ENCODE results near the gene SH3BP2.

The SH3BP2 gene

DNA sequence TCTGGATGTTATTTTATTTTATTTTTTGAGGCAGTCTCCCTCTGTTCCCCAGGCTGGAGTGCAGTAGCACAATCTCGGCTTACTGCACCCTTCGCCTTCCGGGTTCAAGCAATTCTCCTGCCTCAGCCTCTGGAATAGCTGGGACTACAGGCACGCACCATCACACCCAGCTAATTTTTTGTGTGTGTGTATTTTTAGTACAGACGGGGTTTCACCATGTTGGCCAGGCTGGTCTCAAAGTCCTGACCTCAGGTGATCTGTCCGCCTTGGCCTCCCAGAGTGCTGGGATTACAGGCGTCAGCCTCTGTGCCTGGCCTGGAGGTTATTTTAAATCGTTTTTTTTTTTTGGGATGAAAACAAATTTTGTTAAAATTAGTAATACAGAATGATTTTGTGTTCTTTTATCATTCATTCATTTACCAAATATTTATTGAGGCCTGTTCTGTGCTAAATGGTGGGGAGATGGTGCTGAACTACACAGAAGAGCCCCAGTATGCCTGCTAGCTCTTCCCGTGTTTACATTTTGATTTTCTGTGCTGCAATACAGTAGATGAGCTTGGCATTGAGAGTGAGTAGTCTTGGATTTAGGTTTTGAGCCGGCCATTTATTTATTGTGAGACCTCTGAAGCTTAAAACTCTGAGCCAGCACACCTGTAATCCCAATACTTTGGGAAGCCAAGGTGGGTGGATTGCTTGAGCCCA, 73.4 kb downstream of the SH3BP2 start:
- Histone ChIP-seq H3K4me3 (ENCODE audit: low read depth in 1 of 5, low read length in 5 of 5) (no peak overlapping the region), H3K9ac (ENCODE audit: low read length in 5 of 5) (no peak overlapping the region), H3K9me3 (ENCODE audit: control insufficient read depth in 5 of 5, low read length in 5 of 5) (no peaks in the 10 kb centered on the region), H3K27me3 (ENCODE audit: control insufficient read depth in 5 of 5, insufficient read depth in 4 of 5, low read length in 5 of 5) (no peaks in the 10 kb centered on the region), H3K4me1 (ENCODE audit: control insufficient read depth in 5 of 5, insufficient read depth in 5 of 5, low read length in 5 of 5) (peaks cover 17 to 78% (median 71%) of the 10 kb centered on the region in 5 donors), H3K36me3 (ENCODE audit: control insufficient read depth in 5 of 5, insufficient read depth in 5 of 5, low read length in 5 of 5) (no peaks in the 10 kb centered on the region), H3K27ac (ENCODE audit: low read depth, low read length) (no peak overlapping the region)

DNA sequence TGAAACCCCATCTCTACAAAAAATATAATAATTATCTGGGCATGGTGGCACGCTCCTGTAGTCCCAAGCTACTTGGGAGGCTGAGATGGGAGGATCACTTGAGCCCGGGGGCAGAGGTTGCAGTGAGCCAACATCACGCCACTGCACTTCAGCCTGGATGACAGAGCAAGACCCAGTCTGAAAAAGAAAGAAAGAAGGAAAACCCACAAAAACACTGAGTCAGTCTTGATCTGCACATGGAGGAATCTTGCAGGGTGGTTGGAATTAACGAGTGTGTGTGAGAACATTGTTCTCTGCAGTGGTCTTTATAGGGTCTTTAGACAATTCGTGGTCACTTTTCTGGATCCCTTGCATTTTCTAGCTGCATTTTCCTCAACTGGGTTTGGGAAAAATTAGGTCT, 74.0 kb downstream of the SH3BP2 start:
- H3K9ac ChIP-seq (ENCODE audit: low read length in 5 of 5), result no peak overlapping the region
- H3K27me3 ChIP-seq (ENCODE audit: control insufficient read depth in 5 of 5, insufficient read depth in 4 of 5, low read length in 5 of 5), result no peaks in the 10 kb centered on the region
- peaks cover 17 to 77% (median 65%) of the 10 kb centered on the region in 5 donors for H3K4me1 ChIP-seq (ENCODE audit: control insufficient read depth in 5 of 5, insufficient read depth in 5 of 5, low read length in 5 of 5)
- H3K27ac ChIP-seq (ENCODE audit: low read depth, low read length), result no peak overlapping the region
- no peaks in the 10 kb centered on the region for H3K36me3 ChIP-seq (ENCODE audit: control insufficient read depth in 5 of 5, insufficient read depth in 5 of 5, low read length in 5 of 5)
- no peak overlapping the region for H3K4me3 ChIP-seq (ENCODE audit: low read depth in 1 of 5, low read length in 5 of 5)
- H3K9me3 ChIP-seq (ENCODE audit: control insufficient read depth in 5 of 5, low read length in 5 of 5), result no peaks in the 10 kb centered on the region

DNA sequence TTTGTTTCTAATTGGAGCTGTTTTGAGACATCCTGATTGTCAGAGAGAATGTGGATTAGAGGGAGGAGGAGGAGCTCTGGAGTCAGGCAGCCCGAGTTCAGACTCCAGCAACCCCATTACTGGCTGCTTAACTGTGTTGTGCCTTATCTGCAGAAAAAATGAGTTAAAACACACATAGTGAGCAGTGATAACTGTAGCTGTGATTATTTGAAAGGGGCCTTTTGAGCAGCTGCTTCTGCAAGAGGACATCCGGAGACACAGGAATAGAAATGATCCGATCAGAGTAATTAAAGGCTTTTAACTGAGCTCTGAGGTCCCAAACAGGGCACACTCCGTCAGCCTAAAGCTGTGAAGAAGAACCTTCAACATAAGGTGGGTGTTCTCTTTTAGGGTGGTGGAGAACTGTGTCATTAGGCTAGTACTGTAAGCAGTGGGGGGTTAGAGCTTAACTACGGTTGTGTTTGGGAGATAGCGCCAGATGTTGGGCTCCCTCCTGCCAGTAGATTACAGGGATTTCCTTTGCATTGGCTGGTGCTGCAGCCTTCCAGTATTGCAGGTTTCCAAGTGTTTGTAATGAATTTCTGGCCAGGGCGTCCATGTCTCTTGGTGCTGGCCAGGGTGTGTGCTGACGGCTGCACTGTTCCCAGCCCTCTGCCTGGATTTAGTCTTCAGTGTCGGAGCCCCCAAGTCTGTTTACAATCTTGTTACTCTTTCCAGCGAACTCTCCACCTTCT, 75.0 kb downstream of the SH3BP2 start:
- peak overlapping the region in 4 of 5 donors; percentile 45 to 55 (median 50) for H3K4me3 ChIP-seq (ENCODE audit: low read depth in 1 of 5, low read length in 5 of 5)
- H3K9ac ChIP-seq (ENCODE audit: low read length in 5 of 5), result peak overlapping the region in 4 of 5 donors; percentile 9 to 63 (median 29)
- no peaks in the 10 kb centered on the region for H3K27me3 ChIP-seq (ENCODE audit: control insufficient read depth in 5 of 5, insufficient read depth in 4 of 5, low read length in 5 of 5)
- H3K9me3 ChIP-seq (ENCODE audit: control insufficient read depth in 5 of 5, low read length in 5 of 5), result no peaks in the 10 kb centered on the region
- peaks cover 10 to 69% (median 55%) of the 10 kb centered on the region in 5 donors for H3K4me1 ChIP-seq (ENCODE audit: control insufficient read depth in 5 of 5, insufficient read depth in 5 of 5, low read length in 5 of 5)
- H3K36me3 ChIP-seq (ENCODE audit: control insufficient read depth in 5 of 5, insufficient read depth in 5 of 5, low read length in 5 of 5), result no peaks in the 10 kb centered on the region
- peak overlapping the region; percentile 48 for H3K27ac ChIP-seq (ENCODE audit: low read depth, low read length)

DNA sequence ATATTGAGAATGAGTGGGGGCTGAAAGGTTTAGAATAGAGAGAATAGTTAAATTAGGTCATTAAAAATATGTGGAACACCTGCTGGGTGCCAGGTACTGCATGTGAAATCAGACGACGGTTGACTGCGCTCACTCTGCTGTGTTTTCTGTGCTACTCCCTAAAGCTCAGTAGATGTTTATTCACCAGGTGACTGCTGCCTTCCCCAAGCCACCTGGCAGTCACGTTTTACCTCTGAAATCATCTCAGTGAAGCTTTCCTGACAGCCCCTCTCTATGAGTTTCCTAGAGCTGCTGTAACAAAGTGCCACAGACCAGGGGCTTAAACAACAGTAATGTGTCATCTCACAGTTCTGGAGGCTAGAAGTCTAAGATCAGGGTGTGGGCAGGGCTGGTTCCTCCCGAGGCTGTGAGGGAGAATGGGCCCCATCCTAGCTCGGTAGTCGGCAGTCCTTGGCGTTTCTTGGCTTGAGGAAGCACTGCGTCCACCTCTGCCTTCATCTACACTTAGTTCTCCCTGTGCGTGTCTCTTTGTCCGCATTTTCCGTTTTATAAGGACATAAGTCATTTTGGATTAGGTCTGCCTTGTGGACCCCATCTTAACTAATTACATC, 76.1 kb downstream of the SH3BP2 start:
- Histone ChIP-seq H3K9me3 (ENCODE audit: control insufficient read depth in 5 of 5, low read length in 5 of 5) (no peaks in the 10 kb centered on the region), H3K36me3 (ENCODE audit: control insufficient read depth in 5 of 5, insufficient read depth in 5 of 5, low read length in 5 of 5) (no peaks in the 10 kb centered on the region), H3K27ac (ENCODE audit: low read depth, low read length) (peak overlapping the region; percentile 48), H3K4me1 (ENCODE audit: control insufficient read depth in 5 of 5, insufficient read depth in 5 of 5, low read length in 5 of 5) (peaks cover 10 to 67% (median 52%) of the 10 kb centered on the region in 5 donors), H3K27me3 (ENCODE audit: control insufficient read depth in 5 of 5, insufficient read depth in 4 of 5, low read length in 5 of 5) (no peaks in the 10 kb centered on the region), H3K4me3 (ENCODE audit: low read depth in 1 of 5, low read length in 5 of 5) (peak overlapping the region in 3 of 5 donors; percentile 45 to 55 (median 53)), H3K9ac (ENCODE audit: low read length in 5 of 5) (peak overlapping the region in 2 of 5 donors; percentile 9 to 63)

DNA sequence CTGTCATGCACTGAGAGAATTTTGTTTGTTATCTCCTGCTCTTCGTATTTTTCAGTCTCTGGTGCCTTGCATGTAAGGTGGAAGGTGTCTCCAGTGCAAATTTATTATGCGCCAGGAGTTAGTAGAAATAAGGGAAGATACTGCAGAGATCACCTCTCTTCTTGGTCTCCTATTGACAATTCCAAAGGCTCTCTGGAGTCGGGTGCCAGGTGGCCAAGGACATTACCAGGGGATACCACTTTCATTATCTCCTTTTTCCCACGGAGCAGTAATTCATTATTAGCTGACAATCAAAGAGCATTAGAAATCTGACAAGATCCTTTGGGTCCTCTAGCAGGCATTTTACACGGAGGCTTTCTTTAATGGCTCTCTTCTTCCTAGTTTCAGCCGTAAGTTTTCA, 76.8 kb downstream of the SH3BP2 start:
- Histone ChIP-seq H3K9me3 (ENCODE audit: control insufficient read depth in 5 of 5, low read length in 5 of 5) (no peaks in the 10 kb centered on the region), H3K27me3 (ENCODE audit: control insufficient read depth in 5 of 5, insufficient read depth in 4 of 5, low read length in 5 of 5) (no peaks in the 10 kb centered on the region), H3K4me3 (ENCODE audit: low read depth in 1 of 5, low read length in 5 of 5) (no peak overlapping the region), H3K27ac (ENCODE audit: low read depth, low read length) (no peak overlapping the region), H3K9ac (ENCODE audit: low read length in 5 of 5) (no peak overlapping the region), H3K4me1 (ENCODE audit: control insufficient read depth in 5 of 5, insufficient read depth in 5 of 5, low read length in 5 of 5) (peaks cover 10 to 66% (median 53%) of the 10 kb centered on the region in 5 donors), H3K36me3 (ENCODE audit: control insufficient read depth in 5 of 5, insufficient read depth in 5 of 5, low read length in 5 of 5) (no peaks in the 10 kb centered on the region)

DNA sequence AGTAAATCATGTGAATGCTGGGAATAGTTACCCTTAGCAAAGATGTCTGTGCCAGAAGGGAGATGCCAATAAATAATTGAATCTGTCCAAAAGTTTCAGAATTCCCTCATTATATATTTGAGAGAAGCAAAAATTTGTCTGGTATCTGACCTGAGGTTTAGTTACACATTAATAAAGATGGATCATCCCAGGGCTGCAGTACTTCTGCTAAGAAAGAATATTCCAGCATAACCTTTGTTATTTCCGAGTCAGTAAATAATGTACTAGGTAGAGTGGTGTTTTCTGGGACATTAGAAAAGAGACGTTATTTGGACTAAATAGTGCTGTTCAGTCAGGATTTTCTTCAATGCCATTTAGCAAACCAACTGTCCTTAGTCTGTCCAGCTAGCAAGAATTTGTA, 77.2 kb downstream of the SH3BP2 start:
- no peak overlapping the region for H3K4me3 ChIP-seq (ENCODE audit: low read depth in 1 of 5, low read length in 5 of 5)
- H3K4me1 ChIP-seq (ENCODE audit: control insufficient read depth in 5 of 5, insufficient read depth in 5 of 5, low read length in 5 of 5), result peaks cover 10 to 64% (median 57%) of the 10 kb centered on the region in 5 donors
- H3K36me3 ChIP-seq (ENCODE audit: control insufficient read depth in 5 of 5, insufficient read depth in 5 of 5, low read length in 5 of 5), result no peaks in the 10 kb centered on the region
- H3K27me3 ChIP-seq (ENCODE audit: control insufficient read depth in 5 of 5, insufficient read depth in 4 of 5, low read length in 5 of 5), result no peaks in the 10 kb centered on the region
- no peak overlapping the region for H3K9ac ChIP-seq (ENCODE audit: low read length in 5 of 5)
- H3K27ac ChIP-seq (ENCODE audit: low read depth, low read length), result no peak overlapping the region
- no peaks in the 10 kb centered on the region for H3K9me3 ChIP-seq (ENCODE audit: control insufficient read depth in 5 of 5, low read length in 5 of 5)

DNA sequence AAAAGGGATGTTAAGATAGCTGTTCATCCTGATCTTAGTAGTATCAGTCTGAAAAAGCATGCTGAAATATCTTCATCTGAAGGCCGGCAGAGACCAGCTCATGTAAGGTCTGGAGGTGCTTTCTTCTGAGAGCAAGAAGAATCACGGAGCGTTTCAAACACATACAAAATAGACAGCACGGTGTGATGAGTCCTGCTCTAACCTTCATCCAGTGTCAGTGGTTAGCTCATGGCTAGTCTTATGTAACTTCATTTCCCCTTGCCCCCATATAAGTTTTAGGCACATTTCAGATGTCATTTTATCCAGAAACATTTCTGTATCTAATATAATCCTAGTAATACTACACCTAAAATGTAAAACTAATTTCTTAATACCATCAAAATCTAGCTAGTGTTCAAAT, 78.6 kb downstream of the SH3BP2 start:
- Histone ChIP-seq H3K27me3 (ENCODE audit: control insufficient read depth in 5 of 5, insufficient read depth in 4 of 5, low read length in 5 of 5) (no peaks in the 10 kb centered on the region), H3K9ac (ENCODE audit: low read length in 5 of 5) (no peak overlapping the region), H3K27ac (ENCODE audit: low read depth, low read length) (no peak overlapping the region), H3K4me1 (ENCODE audit: control insufficient read depth in 5 of 5, insufficient read depth in 5 of 5, low read length in 5 of 5) (peaks cover 12 to 57% (median 51%) of the 10 kb centered on the region in 5 donors), H3K36me3 (ENCODE audit: control insufficient read depth in 5 of 5, insufficient read depth in 5 of 5, low read length in 5 of 5) (peaks cover 3 to 7% (median 5%) of the 10 kb centered on the region in 5 donors), H3K9me3 (ENCODE audit: control insufficient read depth in 5 of 5, low read length in 5 of 5) (no peaks in the 10 kb centered on the region), H3K4me3 (ENCODE audit: low read depth in 1 of 5, low read length in 5 of 5) (no peak overlapping the region)

DNA sequence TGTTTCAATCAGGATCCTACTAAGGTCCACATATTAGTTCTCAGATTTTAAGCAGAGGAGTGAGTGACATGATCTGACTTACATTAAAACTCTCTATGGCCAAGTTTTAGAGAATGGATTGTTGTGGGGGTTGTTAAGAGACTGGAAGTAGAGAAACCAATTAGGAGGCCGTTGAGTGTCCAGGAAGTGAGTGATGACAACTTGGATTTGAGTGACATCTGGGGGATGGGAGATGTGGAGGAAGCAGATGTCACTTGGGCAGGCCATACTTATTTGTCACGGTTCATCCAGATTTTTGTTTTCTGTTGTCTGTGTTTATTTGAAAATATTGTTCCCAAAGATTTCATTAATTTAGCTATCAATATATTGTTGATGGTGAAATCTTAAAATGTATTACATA, 79.0 kb downstream of the SH3BP2 start:
- Histone ChIP-seq H3K27me3 (ENCODE audit: control insufficient read depth in 5 of 5, insufficient read depth in 4 of 5, low read length in 5 of 5) (no peaks in the 10 kb centered on the region), H3K36me3 (ENCODE audit: control insufficient read depth in 5 of 5, insufficient read depth in 5 of 5, low read length in 5 of 5) (peaks cover 3 to 8% (median 6%) of the 10 kb centered on the region in 5 donors), H3K9me3 (ENCODE audit: control insufficient read depth in 5 of 5, low read length in 5 of 5) (no peaks in the 10 kb centered on the region), H3K4me1 (ENCODE audit: control insufficient read depth in 5 of 5, insufficient read depth in 5 of 5, low read length in 5 of 5) (peaks cover 12 to 53% (median 50%) of the 10 kb centered on the region in 5 donors), H3K27ac (ENCODE audit: low read depth, low read length) (no peak overlapping the region), H3K9ac (ENCODE audit: low read length in 5 of 5) (no peak overlapping the region), H3K4me3 (ENCODE audit: low read depth in 1 of 5, low read length in 5 of 5) (no peak overlapping the region)

DNA sequence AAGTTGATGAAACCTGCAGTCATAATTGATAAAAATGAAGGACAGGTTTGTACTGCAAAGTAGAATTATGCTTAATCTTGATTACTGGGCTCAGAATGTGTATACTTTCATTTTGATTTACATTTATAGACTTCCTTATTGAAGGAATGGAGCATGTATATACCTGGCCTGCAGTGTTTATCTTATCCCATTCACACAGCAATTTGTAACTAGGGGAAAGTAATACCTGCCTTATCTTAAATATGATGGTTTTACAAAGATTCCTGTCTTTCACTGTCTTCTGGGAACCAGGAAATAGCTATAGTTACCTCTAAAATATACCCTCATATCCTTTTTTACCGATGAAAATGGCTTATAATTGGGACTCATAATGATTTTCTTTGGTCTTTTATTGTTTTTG, 80.4 kb downstream of the SH3BP2 start:
- peaks cover 5 to 38% (median 38%) of the 10 kb centered on the region in 5 donors for H3K4me1 ChIP-seq (ENCODE audit: control insufficient read depth in 5 of 5, insufficient read depth in 5 of 5, low read length in 5 of 5)
- no peak overlapping the region for H3K9ac ChIP-seq (ENCODE audit: low read length in 5 of 5)
- peaks cover 3 to 13% (median 8%) of the 10 kb centered on the region in 5 donors for H3K36me3 ChIP-seq (ENCODE audit: control insufficient read depth in 5 of 5, insufficient read depth in 5 of 5, low read length in 5 of 5)
- H3K27ac ChIP-seq (ENCODE audit: low read depth, low read length), result no peak overlapping the region
- no peak overlapping the region for H3K4me3 ChIP-seq (ENCODE audit: low read depth in 1 of 5, low read length in 5 of 5)
- no peaks in the 10 kb centered on the region for H3K9me3 ChIP-seq (ENCODE audit: control insufficient read depth in 5 of 5, low read length in 5 of 5)
- H3K27me3 ChIP-seq (ENCODE audit: control insufficient read depth in 5 of 5, insufficient read depth in 4 of 5, low read length in 5 of 5), result no peaks in the 10 kb centered on the region

DNA sequence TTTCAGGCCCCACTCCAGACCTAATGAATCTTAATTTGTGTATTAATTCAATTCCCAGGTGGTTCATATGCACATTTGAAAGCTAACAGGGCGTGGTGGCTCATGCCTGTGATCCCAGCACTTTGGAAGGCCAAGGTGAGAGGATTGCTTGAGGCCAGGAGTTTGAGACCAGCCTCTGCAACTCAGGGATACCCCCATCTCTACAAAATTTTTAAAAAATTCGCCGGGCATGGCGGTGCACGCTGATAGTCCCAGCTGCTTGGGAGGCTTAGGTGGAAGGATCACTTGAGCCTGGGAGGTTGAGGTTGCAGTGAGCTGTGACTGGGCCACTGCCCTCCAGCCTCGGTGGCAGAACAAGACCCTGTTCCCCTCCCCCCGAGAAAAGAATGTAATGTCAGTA, 82.0 kb downstream of the SH3BP2 start:
- H3K27me3 ChIP-seq (ENCODE audit: control insufficient read depth in 5 of 5, insufficient read depth in 4 of 5, low read length in 5 of 5), result no peaks in the 10 kb centered on the region
- H3K4me3 ChIP-seq (ENCODE audit: low read depth in 1 of 5, low read length in 5 of 5), result no peak overlapping the region
- H3K4me1 ChIP-seq (ENCODE audit: control insufficient read depth in 5 of 5, insufficient read depth in 5 of 5, low read length in 5 of 5), result peaks cover 2 to 23% (median 22%) of the 10 kb centered on the region in 5 donors
- H3K27ac ChIP-seq (ENCODE audit: low read depth, low read length), result no peak overlapping the region
- no peak overlapping the region for H3K9ac ChIP-seq (ENCODE audit: low read length in 5 of 5)
- peaks cover 6 to 25% (median 22%) of the 10 kb centered on the region in 5 donors for H3K36me3 ChIP-seq (ENCODE audit: control insufficient read depth in 5 of 5, insufficient read depth in 5 of 5, low read length in 5 of 5)
- H3K9me3 ChIP-seq (ENCODE audit: control insufficient read depth in 5 of 5, low read length in 5 of 5), result no peaks in the 10 kb centered on the region
